KMS-11 (cell line): ENCODE data around the gene GALNTL6.

Experiments used
- H2AFZ ChIP-seq: fragments of 200-600 bp; sonication (generic); 2 replicates; pipeline ENCODE4 v1.6.1; 2016; ENCODE audit warnings: antibody characterized with exemption, mixed run types, low read depth
- H3K27ac ChIP-seq: fragments of 200-600 bp; sonication (generic); 2 replicates; pipeline ENCODE4 v1.6.1; 2016; ENCODE audit warnings: mild to moderate bottlenecking, mixed run types
- H3K27me3 ChIP-seq: fragments of 200-600 bp; sonication (generic); 2 replicates; pipeline ENCODE4 v1.6.1; 2017; ENCODE audit warnings: mild to moderate bottlenecking, low read depth, mixed run types, moderate library complexity; ENCODE audit not compliant: insufficient read depth
- H3K36me3 ChIP-seq: fragments of 200-600 bp; sonication (generic); 2 replicates; pipeline ENCODE4 v1.6.1; 2017; ENCODE audit warnings: mild to moderate bottlenecking, mixed run types; ENCODE audit not compliant: insufficient read depth
- H3K4me1 ChIP-seq: fragments of 200-600 bp; sonication (generic); 2 replicates; pipeline ENCODE4 v1.6.1; 2016; ENCODE audit warnings: mild to moderate bottlenecking, low read depth, mixed run types; ENCODE audit not compliant: poor library complexity, severe bottlenecking
- H3K4me2 ChIP-seq: fragments of 200-600 bp; sonication (generic); 2 replicates; pipeline ENCODE4 v1.7.0; 2016; ENCODE audit warnings: mild to moderate bottlenecking, mixed run types
- H3K4me3 ChIP-seq: fragments of 200-600 bp; sonication (generic); IDR thresholded peaks from 2 replicates; pipeline ENCODE4 v1.6.1; 2017; ENCODE audit warnings: low read depth, low read length, mixed read lengths; ENCODE audit not compliant: insufficient read depth
- H3K79me2 ChIP-seq: fragments of 200-600 bp; sonication (generic); 2 replicates; pipeline ENCODE4 v1.6.1; 2016; ENCODE audit warnings: low read depth, mixed run types; ENCODE audit not compliant: insufficient read depth
- H3K9ac ChIP-seq: fragments of 200-600 bp; sonication (generic); 2 replicates; pipeline ENCODE4 v1.6.1; 2016; ENCODE audit warnings: mild to moderate bottlenecking, mixed run types
- H4K20me1 ChIP-seq: fragments of 200-600 bp; sonication (generic); 2 replicates; pipeline ENCODE4 v1.6.1; 2016; ENCODE audit warnings: mild to moderate bottlenecking, mixed run types; ENCODE audit not compliant: insufficient read depth
- CTCF ChIP-seq: fragments of 200-600 bp; sonication (generic); conservative IDR thresholded peaks from 2 replicates; pipeline ENCODE4 v1.6.1; 2017; ENCODE audit warnings: low read depth, mild to moderate bottlenecking, antibody characterized with exemption, low read length, moderate library complexity, mixed read lengths

The GALNTL6 gene

DNA sequence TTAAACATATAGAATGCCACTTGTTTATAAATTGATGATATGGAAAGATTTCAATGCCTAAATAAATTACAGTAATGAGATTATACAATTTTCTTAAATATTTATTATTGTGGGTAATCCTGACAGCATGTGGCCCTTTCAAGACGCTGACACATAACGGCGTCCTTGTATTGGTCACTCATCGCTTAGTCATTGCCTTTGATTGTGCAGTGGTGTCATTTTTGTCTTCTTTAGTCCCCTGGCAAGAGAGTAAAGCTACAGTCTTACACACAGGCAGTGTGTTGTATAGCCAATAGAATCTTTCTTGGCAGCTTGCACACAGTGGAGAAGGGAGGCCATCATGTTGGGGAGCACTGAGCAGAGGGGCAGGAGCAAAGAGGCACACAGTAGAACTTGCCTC lies 993.6 kb downstream of the GALNTL6 start:
- H3K9ac ChIP-seq = no peak overlapping the region
- H3K27me3 ChIP-seq = no peaks in the 10 kb centered on the region
- H4K20me1 ChIP-seq = no peaks in the 10 kb centered on the region
- no peaks in the 10 kb centered on the region for H3K36me3 ChIP-seq
- no peak overlapping the region for H3K27ac ChIP-seq
- H3K4me2 ChIP-seq = no peak overlapping the region
- no peaks in the 10 kb centered on the region for H3K79me2 ChIP-seq
- H3K4me3 ChIP-seq = no peak overlapping the region
- H3K4me1 ChIP-seq = no peaks in the 10 kb centered on the region
- H2AFZ ChIP-seq = no peak overlapping the region
- no peak for TF ChIP-seq CTCF

GRCh38 chr4:172808196-172808595 lies 995.0 kb downstream of the GALNTL6 start:
- no peak overlapping the region for H3K9ac ChIP-seq
- no peak overlapping the region for H2AFZ ChIP-seq

DNA sequence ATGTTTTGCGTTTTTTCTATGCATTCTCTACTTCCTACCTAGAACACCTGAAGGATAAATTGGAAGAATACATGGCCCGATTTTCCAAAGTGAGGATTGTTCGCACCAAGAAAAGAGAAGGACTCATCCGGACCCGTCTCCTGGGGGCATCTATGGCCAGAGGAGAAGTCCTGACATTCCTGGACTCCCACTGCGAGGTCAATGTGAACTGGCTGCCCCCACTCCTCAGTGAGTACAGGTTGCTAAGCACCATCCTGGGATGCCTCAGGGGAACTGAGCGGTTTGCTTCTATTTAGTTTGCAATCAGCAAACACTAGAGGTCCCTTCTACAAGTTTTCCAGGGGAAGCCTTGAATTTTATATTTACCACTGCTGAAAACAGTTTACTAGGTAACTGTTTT lies 996.1 kb downstream of the GALNTL6 start:
- no peaks in the 10 kb centered on the region for H3K79me2 ChIP-seq
- H2AFZ ChIP-seq = no peak overlapping the region
- no peaks in the 10 kb centered on the region for H3K27me3 ChIP-seq
- no peak overlapping the region for H3K4me2 ChIP-seq
- H3K4me3 ChIP-seq = no peak overlapping the region
- no peaks in the 10 kb centered on the region for H3K36me3 ChIP-seq
- no peak for TF ChIP-seq CTCF
- H3K9ac ChIP-seq = no peak overlapping the region
- H3K4me1 ChIP-seq = peaks cover 13% of the 10 kb centered on the region
- no peak overlapping the region for H3K27ac ChIP-seq
- no peaks in the 10 kb centered on the region for H4K20me1 ChIP-seq

More at GRCh38 chr4:172808196-172808595, 995.0 kb downstream of the GALNTL6 start:
- no peak overlapping the region for H3K4me3 ChIP-seq
- no peak overlapping the region for H3K4me2 ChIP-seq
- H4K20me1 ChIP-seq = no peaks in the 10 kb centered on the region
- no peak overlapping the region for H3K27ac ChIP-seq
- H3K79me2 ChIP-seq = no peaks in the 10 kb centered on the region
- no peaks in the 10 kb centered on the region for H3K27me3 ChIP-seq
- H3K36me3 ChIP-seq = no peaks in the 10 kb centered on the region
- H3K4me1 ChIP-seq = peaks cover 2% of the 10 kb centered on the region
- TF ChIP-seq CTCF = no peak

DNA sequence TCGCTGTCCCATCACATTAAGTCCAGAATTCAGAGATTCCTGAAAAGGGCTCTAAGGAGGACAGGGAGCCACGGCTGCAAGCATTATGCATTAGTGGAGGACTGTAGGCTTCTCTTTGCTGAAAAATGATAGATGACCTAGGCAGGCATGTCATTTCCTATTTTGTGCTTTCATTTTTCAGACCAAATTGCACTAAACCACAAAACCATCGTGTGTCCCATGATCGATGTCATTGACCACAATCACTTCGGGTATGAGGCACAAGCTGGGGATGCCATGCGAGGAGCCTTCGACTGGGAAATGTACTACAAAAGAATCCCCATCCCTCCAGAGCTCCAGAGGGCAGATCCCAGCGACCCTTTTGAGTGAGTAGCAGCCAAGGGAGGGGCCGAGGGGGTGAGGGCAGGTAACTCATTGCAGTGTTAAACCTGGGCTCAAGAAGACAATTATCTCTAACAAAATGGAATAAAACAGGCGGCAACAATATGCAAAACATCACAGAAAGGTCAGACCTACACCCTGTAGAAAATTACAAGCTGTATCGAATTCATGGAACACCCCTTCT lies 1000.2 kb downstream of the GALNTL6 start:
- H3K27ac ChIP-seq = no peak overlapping the region
- no peak overlapping the region for H3K4me3 ChIP-seq
- no peaks in the 10 kb centered on the region for H3K79me2 ChIP-seq
- no peak overlapping the region for H2AFZ ChIP-seq
- no peaks in the 10 kb centered on the region for H4K20me1 ChIP-seq
- peak overlapping the region; percentile 6; the same call in 1 of the 2 replicates for H3K4me2 ChIP-seq
- H3K9ac ChIP-seq = no peak overlapping the region
- H3K36me3 ChIP-seq = no peaks in the 10 kb centered on the region
- H3K4me1 ChIP-seq = peaks cover 13% of the 10 kb centered on the region
- no peaks in the 10 kb centered on the region for H3K27me3 ChIP-seq
- TF ChIP-seq CTCF = no peak
